ENCODE data around the gene TOMM5.
"Not testable (repeated sequence)": the region's sequence is repeated elsewhere in the genome, so short reads cannot be mapped to it uniquely, and the experiment has no call there.

TOMM5 gene

GRCh38 chr9:37611961-37612360, 19.6 kb upstream of the TOMM5 start:
- TF ChIP-seq, protein P1, sequence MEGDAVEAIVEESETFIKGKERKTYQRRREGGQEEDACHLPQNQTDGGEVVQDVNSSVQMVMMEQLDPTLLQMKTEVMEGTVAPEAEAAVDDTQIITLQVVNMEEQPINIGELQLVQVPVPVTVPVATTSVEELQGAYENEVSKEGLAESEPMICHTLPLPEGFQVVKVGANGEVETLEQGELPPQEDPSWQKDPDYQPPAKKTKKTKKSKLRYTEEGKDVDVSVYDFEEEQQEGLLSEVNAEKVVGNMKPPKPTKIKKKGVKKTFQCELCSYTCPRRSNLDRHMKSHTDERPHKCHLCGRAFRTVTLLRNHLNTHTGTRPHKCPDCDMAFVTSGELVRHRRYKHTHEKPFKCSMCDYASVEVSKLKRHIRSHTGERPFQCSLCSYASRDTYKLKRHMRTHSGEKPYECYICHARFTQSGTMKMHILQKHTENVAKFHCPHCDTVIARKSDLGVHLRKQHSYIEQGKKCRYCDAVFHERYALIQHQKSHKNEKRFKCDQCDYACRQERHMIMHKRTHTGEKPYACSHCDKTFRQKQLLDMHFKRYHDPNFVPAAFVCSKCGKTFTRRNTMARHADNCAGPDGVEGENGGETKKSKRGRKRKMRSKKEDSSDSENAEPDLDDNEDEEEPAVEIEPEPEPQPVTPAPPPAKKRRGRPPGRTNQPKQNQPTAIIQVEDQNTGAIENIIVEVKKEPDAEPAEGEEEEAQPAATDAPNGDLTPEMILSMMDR (conservative IDR thresholded peaks at IDR 0.05; ENCODE audit: low read depth, low read length) = no peak
- H3K4me3 ChIP-seq (ENCODE audit: low read depth, low read length) = no peak overlapping the region
- DNase-seq (ENCODE audit: low read depth) = no peak

- DNase-seq (ENCODE audit: low read depth) = no peak
- H3K4me3 ChIP-seq (ENCODE audit: low read depth, low read length) = no peak overlapping the region
- TF ChIP-seq, protein P1 (conservative IDR thresholded peaks at IDR 0.05; ENCODE audit: low read depth, low read length) = no peak
Observed at GRCh38 chr9:37611014-37611413, 18.6 kb upstream of the TOMM5 start.

GRCh38 chr9:37609735-37610397, 17.5 kb upstream of the TOMM5 start:
- H3K4me3 ChIP-seq (ENCODE audit: low read depth, low read length) = no peak overlapping the region
- DNase-seq (ENCODE audit: low read depth) = no peak
- TF ChIP-seq, protein P1 (conservative IDR thresholded peaks at IDR 0.05; ENCODE audit: low read depth, low read length) = no peak

GRCh38 chr9:37608250-37608649, 15.9 kb upstream of the TOMM5 start:
- no peak for DNase-seq (ENCODE audit: low read depth)
- H3K4me3 ChIP-seq (ENCODE audit: low read depth, low read length) = no peak overlapping the region
- TF ChIP-seq, protein P1 (conservative IDR thresholded peaks at IDR 0.05; ENCODE audit: low read depth, low read length) = no peak

DNA sequence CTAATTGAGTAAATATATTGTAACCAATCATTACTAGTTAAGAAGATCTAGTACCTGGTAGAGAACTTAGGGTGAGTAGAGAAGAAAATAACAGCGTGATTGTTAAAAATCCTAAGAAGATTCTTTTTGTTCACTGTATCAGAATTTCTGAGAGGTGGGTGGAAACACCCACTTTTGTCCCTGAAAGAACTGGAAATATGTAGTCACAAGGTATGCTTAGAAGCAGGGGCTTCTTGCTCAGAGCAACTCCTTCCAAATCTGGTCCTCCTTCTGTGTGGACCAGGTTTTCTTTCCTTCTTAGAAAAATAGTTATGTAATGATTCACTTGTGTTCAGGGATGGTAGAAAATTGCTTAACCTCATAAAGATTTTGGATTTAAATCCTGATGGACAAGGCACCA, 11.9 kb upstream of the TOMM5 start:
- DNase-seq (ENCODE audit: low read depth) = no peak
- no peak overlapping the region for H3K4me3 ChIP-seq (ENCODE audit: low read depth, low read length)
- TF ChIP-seq, protein P1 (conservative IDR thresholded peaks at IDR 0.05; ENCODE audit: low read depth, low read length) = no peak

DNA sequence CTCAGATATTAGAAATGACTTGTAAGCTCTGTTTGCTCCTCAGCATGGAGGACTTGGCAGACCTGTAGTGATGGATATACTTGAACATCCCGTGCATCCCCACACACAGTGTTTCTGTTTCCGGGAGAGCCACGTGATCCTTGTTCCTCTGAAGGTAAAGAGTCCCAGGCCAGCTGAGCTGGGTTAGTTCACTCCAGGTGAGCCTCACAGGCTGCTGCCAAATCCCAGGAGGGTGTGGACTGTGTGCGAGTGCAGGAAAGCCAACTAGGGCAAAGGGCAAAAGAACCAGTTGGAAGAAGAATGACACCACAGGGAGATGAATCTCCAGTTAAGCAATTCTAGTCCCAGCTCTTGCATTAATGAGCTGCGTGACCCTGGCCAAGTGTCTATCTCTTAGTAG, 10.4 kb upstream of the TOMM5 start:
- TF ChIP-seq, protein P1 (conservative IDR thresholded peaks at IDR 0.05; ENCODE audit: low read depth, low read length) = no peak
- DNase-seq (ENCODE audit: low read depth) = no peak
- H3K4me3 ChIP-seq (ENCODE audit: low read depth, low read length) = no peak overlapping the region

GRCh38 chr9:37602061-37602460, 9.7 kb upstream of the TOMM5 start:
- H3K4me3 ChIP-seq (ENCODE audit: low read depth, low read length); DNase-seq (ENCODE audit: low read depth): not testable (repeated sequence)

All from choroid plexus epithelial cell (primary cell).